SH-SY5Y (cell line): Measurements from ENCODE around the gene NR2F6.

Experiments used
- GATA2 ChIP-seq: IDR thresholded peaks from 2 replicates; pipeline ENCODE4 v1.6.1; 2011; ENCODE audit warnings: mild to moderate bottlenecking, low read depth, low read length
- GATA3 ChIP-seq: IDR thresholded peaks from 2 replicates; pipeline ENCODE4 v1.6.1; 2011; ENCODE audit warnings: low read depth, mild to moderate bottlenecking, low read length, moderate library complexity

NR2F6 gene

DNA sequence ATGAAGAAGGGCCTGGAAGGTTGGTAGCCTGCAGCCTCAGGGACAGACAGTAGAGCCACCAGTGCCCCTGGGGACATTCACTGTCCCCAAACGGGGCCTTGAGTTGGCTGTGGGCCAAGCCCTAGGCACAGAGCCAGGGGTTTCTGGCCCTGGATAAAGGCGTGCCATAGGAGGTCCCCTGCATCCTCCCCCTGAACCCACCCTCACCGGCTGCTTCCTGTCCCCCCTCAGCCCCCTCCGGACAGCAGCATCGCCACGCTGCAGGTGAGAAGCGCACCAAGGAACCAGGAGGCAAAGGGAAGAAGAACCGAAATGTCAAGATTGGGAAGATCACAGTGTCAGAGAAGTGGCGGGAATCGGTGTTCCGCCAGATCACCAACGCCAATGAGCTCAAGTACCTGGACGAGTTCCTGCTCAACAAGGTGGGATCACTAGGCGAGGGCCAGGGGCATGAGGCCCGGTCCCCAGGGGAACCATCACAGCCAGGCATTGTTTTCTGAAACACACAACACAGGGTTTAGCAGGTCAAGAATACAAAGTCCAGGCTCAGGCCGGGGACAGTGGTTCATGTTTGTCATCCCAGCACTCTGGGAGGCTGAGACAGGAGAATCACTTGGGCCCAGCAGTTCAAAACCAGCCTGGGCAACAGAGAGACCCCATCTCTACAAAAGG, 45.2 kb downstream of the NR2F6 start:
- no peak for TF ChIP-seq GATA3
- TF ChIP-seq GATA2, result no peak

DNA sequence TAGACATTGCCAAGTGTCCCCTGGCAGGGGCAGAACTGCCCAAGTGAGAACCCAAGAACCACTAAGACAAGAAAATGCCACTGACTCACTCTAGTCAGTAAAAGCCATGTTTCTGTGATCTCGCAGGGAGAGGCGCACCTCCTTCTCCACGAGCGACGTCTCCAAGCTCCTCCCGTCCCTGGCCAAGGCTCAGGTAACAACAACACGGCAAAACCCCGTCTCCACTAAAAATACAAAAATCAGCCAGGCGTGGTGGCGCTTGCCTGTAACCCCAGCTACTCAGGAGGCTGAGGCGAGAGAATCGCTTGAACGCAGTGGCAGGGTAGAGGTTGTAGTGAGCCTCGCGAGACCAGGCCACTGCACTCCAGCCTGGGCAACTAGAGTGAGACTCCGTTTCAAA, 48.1 kb downstream of the NR2F6 start:
- TF ChIP-seq GATA2, result no peak
- TF ChIP-seq GATA3, result no peak

DNA sequence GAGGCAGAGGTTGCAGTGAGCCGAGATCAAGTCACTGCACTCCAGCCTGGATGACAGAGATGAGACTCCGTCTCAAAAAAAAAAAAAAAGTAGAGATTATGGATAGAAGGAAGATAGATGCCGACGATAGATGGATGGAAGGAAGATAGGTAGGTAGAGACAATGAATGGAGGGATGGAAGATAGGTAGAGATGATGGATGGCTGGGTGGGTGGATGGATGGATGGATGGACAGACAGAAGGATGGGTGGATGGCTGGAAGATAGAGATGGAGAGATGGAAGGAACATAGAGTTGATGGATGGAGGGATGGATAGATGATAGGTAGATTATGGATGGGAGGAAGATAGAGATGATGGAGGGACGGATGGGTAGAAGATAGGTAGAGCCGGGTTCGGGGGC, 49.1 kb downstream of the NR2F6 start:
- no peak for TF ChIP-seq GATA2
- TF ChIP-seq GATA3, result no peak

DNA sequence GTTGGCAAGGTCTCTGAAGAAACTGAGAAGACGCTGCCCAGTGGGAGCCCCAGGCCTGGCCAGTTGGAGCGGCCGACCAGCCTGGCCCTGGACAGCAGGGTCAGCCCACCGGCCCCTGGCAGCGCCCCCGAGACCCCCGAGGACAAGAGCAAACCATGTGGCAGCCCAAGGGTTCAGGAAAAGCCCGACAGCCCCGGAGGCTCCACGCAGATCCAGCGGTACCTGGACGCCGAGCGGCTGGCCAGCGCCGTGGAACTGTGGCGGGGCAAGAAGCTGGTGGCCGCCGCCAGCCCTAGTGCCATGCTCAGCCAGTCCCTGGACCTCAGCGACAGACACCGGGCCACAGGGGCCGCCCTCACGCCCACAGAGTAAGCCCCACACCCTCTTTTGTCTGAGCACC, 50.6 kb downstream of the NR2F6 start:
- no peak for TF ChIP-seq GATA3
- no peak for TF ChIP-seq GATA2

DNA sequence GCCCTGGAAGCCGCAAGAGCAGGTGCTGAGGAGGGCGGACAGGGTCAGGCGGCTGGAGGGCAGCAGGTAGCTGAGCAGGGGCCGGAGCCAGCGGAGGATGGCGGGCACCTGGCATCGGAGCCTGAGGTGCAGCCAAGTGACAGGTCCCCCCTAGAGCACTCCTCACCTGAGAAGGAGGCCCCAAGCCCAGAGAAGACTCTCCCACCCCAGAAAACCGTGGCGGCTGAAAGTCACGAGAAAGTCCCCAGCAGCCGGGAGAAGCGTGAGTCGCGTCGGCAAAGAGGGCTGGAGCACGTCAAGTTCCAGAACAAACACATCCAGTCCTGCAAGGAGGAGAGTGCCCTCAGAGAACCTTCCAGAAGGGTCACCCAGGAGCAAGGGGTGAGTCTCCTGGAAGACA, 51.1 kb downstream of the NR2F6 start:
- TF ChIP-seq GATA3, result no peak

DNA sequence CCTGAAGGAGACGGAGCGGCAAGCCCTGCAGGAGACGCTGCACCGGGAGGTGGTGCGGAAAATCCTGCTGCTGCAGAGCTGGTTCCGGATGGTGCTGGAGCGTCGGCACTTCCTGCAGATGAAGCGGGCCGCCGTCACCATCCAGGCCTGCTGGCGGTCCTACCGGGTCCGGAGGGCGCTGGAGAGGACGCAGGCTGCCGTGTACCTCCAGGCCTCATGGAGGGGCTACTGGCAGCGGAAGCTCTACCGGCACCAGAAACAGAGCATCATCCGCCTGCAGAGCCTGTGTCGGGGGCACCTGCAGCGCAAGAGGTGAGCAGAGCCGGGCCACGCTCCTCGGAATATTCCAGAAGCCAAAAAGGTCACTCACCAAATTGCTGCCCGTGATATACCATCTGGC, 53.0 kb downstream of the NR2F6 start:
- TF ChIP-seq GATA3 (no peak), GATA2 (no peak)

DNA sequence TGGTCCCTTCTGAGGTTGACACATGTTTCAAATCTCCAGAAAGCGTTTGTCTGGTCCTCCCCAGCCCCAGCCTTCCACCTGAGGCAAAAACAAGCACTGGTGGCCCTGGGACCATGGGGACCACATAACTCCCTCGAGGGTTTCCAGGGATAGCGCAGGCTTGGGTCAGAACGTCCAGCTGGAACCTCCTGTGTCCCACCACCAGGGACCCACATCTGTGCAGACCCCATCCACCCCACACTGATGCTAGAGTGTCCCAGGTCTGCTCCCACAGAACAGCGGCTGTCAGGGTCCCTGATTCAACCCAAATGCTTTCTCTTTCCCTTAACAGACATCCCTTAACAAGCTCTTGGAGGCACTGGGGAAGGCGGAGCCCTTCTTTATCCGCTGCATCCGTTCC, 60.1 kb downstream of the NR2F6 start:
- TF ChIP-seq GATA3, result no peak
- TF ChIP-seq GATA2, result no peak

DNA sequence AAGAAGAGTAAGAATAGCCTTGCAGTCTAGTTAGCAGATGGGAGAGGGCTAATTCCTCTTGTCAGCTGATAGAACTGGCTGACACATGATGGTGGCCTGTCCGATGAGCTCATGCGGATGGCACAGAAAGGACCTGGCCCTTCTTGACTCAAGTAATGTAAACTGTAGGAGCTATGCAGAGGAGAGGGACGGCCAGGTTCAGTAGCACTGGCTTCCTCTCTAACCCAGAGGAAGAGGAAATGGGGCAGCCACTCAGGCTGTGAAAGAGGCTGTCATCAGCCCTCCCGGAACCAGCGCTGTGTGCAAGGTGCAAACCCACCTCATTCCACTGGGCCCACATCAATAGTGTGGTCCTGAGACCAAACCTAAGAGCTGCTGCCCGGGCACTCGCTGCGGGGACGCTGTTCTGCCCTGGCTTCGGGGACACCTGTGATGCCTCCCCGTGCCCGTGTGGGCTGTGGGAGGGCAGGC, 61.3 kb downstream of the NR2F6 start:
- TF ChIP-seq GATA3, result no peak
- TF ChIP-seq GATA2, result no peak

DNA sequence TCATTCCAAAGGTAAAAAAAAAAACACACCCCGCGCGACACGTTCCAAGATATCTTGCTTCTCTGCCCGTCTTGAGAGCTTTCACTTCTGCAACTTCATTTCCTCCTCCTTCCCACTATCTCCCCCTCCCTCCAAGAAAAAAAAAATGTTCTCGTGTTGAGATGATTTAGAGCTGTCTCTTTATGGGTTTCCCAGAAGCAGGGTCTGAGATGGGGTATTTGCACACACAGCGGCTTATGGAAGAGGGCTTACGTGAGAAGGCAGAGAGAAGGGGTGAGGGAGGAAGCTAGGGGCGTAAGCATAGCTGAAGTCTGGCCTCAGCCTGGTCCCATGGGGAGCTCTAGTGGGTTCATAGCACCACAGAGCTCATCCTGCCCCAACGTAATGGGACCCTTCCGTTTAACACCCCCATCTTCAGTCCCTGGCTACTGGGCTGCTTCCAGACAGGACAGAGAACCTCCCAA, 61.8 kb downstream of the NR2F6 start:
- TF ChIP-seq GATA2, result no peak
- no peak for TF ChIP-seq GATA3

DNA sequence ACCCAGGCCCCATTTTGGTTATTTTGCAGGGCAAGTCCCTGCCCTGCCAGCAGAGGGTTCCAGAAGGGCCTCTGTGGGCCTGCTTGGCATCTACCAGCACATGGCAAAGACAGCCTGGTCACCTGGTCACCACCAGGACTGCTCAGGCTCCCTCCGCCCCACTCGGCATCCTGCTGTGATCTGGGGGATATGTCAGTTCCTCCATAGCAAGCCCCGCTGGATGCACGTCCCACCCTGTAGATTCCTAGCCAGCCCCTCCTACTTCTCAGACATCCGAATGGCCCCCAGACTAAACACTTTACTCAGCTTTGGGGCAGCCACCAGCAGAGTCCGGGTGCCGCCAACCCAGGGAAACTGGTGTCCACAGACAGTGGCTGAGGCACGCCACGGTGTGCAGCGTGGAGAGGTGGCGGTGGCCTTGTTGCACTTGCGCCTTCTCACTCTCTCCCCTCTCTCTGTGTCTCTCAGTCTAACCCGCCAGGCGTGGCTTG, 62.4 kb downstream of the NR2F6 start:
- TF ChIP-seq GATA2, result no peak
- TF ChIP-seq GATA3, result no peak
